IPS DF 6.9 (cell line): Measurements from ENCODE around the gene SOX5.

Experiments
- DNase-seq: peaks from one replicate; pipeline ENCODE4 v3.0.0-alpha.2; 2013; ENCODE audit warnings: low read depth, low spot score
- H3K27ac ChIP-seq: one replicate; pipeline ENCODE4 v1.5.1; 2013; ENCODE audit warnings: low read length, control low read depth
- H3K27me3 ChIP-seq: 2 replicates; pipeline ENCODE4 v1.6.1; 2013; ENCODE audit warnings: mild to moderate bottlenecking, low read length; ENCODE audit not compliant: control insufficient read depth, insufficient read depth
- H3K36me3 ChIP-seq: 2 replicates; pipeline ENCODE4 v1.6.1; 2013; ENCODE audit warnings: low read length; ENCODE audit not compliant: control insufficient read depth, insufficient read depth
- H3K4me1 ChIP-seq: 2 replicates; pipeline ENCODE4 v1.6.1; 2013; ENCODE audit warnings: low read length; ENCODE audit not compliant: control insufficient read depth, insufficient read depth
- H3K4me3 ChIP-seq: 2 replicates; pipeline ENCODE4 v1.5.1; 2013; ENCODE audit warnings: mild to moderate bottlenecking, low read length
- H3K9me3 ChIP-seq: 2 replicates; pipeline ENCODE4 v1.6.1; 2013; ENCODE audit warnings: low read length, inconsistent platforms; ENCODE audit not compliant: control insufficient read depth, insufficient read depth
- WGBS: extraction: QIAGEN DNeasy Blood & Tissue Kit; methylation state at CpG from one replicate; pipeline ENCODE4 v1.1.7; 2013; ENCODE audit warnings: mixed read lengths, missing lambda C conversion rate; ENCODE audit not compliant: insufficient read length, insufficient coverage; 5-methylcytosine and 5-hydroxymethylcytosine counted together

Gene SOX5

GRCh38 chr12:23640754-23641153 is 308.7 kb downstream of the SOX5 start:
- no peaks in the 10 kb centered on the region for H3K27me3 ChIP-seq
- no peaks in the 10 kb centered on the region for H3K36me3 ChIP-seq
- H3K9me3 ChIP-seq: no peaks in the 10 kb centered on the region
- no peak overlapping the region for H3K27ac ChIP-seq
- no peak overlapping the region for H3K4me3 ChIP-seq
- WGBS: no CpG with 5 or more reads among the region's 4 CpGs
- DNase-seq: peak; percentile 22
- H3K4me1 ChIP-seq: no peaks in the 10 kb centered on the region

DNA sequence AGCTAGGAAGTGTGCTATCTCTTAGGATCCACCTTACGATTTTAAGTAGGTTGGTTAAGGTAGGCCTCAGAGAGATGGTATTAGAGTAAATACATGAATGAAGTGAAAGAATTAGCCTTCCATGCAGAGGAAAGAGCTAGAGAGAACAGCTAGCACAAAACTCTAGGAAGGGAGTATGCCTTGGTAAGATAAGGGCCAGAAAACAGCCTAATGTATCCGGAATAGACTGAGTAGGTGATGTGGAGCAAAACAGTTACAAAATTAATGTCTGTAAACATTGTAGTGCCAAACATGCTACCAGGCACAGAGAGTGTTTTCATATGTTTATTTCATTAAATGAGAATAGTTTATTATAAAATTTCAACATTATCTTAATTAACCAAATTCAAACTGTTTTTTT is 315.1 kb downstream of the SOX5 start:
- DNase-seq: no peak
- Histone ChIP-seq H3K4me3 (no peak overlapping the region), H3K36me3 (no peaks in the 10 kb centered on the region), H3K27ac (no peak overlapping the region), H3K4me1 (no peaks in the 10 kb centered on the region), H3K9me3 (no peaks in the 10 kb centered on the region), H3K27me3 (no peaks in the 10 kb centered on the region)
- WGBS: no CpG with 5 or more reads among the region's 2 CpGs

DNA sequence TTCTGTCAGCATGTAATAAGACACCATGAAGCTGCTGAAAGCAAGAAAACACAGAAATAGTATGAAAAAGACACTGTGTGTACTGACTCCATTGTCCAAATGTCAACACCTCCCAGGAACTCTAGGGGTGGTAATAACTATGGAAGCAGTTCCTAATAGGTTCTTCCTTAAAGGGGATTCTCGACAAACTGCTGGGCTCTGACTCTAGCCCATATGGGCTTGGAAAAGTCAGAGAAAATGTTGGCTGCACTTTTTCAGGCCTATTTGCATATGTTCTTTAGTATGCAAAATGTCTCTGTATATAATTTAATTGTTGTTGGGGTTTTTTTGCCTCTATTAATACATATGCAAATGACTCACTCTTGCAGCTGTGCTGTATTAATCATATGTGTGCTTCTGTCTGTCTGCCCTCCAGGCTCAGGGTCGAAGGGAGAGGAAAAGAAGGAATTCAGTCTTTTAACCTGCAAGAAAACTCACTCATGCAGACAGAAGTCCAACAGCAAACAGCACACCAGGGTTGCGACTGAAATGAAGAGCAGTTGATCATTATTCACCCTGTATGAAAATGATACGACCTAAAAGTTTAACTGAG is 317.6 kb downstream of the SOX5 start:
- WGBS: no CpG with 5 or more reads among the region's 4 CpGs
- no peak overlapping the region for H3K27ac ChIP-seq

DNA sequence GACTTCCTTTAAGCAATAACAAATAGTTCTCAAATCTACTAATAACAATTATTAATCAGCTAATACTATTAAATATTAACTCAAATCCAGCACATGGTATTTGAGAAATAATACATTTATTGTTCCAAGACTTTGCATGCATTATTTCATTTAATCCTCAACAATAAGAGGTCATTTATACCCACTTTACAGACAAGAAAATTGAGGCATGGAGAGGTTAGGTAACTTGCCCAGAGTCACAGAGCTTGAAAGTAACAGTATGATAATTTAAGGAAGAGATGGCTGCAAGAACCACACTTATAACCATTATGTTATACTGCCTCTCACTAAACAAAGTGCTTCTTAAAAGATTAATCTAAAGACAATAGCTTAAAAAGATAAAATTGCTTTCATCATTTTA is 318.9 kb downstream of the SOX5 start:
- H3K27ac ChIP-seq: no peak overlapping the region
- H3K4me1 ChIP-seq: no peaks in the 10 kb centered on the region; the same call in 1 of the 2 replicates
- DNase-seq: no peak
- H3K9me3 ChIP-seq: no peaks in the 10 kb centered on the region
- H3K4me3 ChIP-seq: no peak overlapping the region
- no peaks in the 10 kb centered on the region for H3K27me3 ChIP-seq
- H3K36me3 ChIP-seq: no peaks in the 10 kb centered on the region

More for the DNA sequence above, 317.6 kb downstream of the SOX5 start:
- no peaks in the 10 kb centered on the region for H3K36me3 ChIP-seq
- H3K4me3 ChIP-seq: no peak overlapping the region
- no peaks in the 10 kb centered on the region for H3K27me3 ChIP-seq
- H3K9me3 ChIP-seq: no peaks in the 10 kb centered on the region
- DNase-seq: no peak
- H3K4me1 ChIP-seq: no peaks in the 10 kb centered on the region; the same call in 1 of the 2 replicates

GRCh38 chr12:23628806-23629205 is 320.7 kb downstream of the SOX5 start:
- no peak overlapping the region for H3K4me3 ChIP-seq
- H3K36me3 ChIP-seq: no peaks in the 10 kb centered on the region
- H3K9me3 ChIP-seq: no peaks in the 10 kb centered on the region
- no peaks in the 10 kb centered on the region; the same call in 1 of the 2 replicates for H3K4me1 ChIP-seq
- no peak for DNase-seq
- no CpG with 5 or more reads among the region's 3 CpGs for WGBS
- H3K27ac ChIP-seq: no peak overlapping the region
- H3K27me3 ChIP-seq: no peaks in the 10 kb centered on the region

DNA sequence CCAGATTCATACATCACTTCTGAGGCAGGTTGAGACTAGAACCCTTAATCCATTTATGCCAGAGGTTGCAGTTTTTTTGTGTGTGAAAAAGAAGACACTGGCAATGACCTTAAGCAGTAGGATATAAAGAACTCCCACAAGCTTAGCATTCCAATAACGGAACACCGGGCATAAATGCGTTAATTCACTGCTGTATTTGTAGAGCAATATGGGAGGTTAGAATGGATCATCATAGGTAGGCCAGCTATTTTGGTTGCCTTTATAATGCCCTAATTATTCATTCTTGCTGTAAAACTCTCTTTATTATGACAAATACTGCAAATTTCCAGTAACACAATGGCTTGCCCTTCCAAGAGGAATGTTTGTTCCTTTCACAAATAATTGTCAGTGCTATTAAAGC is 322.7 kb downstream of the SOX5 start:
- Histone ChIP-seq H3K4me1 (no peaks in the 10 kb centered on the region; the same call in 1 of the 2 replicates), H3K27ac (no peak overlapping the region), H3K27me3 (no peaks in the 10 kb centered on the region), H3K4me3 (no peak overlapping the region), H3K36me3 (no peaks in the 10 kb centered on the region), H3K9me3 (no peaks in the 10 kb centered on the region)
- DNase-seq: no peak
- WGBS: no CpG with 5 or more reads among the region's 3 CpGs

DNA sequence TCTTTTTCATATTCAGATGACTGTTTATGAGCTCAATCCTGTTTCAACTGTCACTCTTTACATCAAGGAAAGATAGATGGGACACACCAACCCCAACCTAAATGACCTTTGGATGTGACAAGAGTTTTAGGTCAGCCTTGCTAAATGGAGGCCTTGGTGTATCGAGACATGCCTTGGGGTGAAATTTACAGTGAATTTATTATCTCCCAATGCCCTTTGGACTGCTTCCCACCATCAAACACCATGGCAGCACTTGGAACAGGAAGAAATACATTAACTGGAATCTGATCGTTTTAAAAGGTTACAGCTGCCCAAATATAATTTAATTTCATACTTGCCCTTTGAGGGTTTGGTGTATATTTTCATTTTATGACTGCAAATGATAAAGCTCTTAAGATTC is 327.6 kb downstream of the SOX5 start:
- no CpG with 5 or more reads among the region's 2 CpGs for WGBS
- Histone ChIP-seq H3K36me3 (no peaks in the 10 kb centered on the region), H3K27me3 (no peaks in the 10 kb centered on the region), H3K4me3 (no peak overlapping the region), H3K4me1 (no peaks in the 10 kb centered on the region; the same call in 1 of the 2 replicates), H3K27ac (no peak overlapping the region), H3K9me3 (no peaks in the 10 kb centered on the region)
- DNase-seq: no peak

DNA sequence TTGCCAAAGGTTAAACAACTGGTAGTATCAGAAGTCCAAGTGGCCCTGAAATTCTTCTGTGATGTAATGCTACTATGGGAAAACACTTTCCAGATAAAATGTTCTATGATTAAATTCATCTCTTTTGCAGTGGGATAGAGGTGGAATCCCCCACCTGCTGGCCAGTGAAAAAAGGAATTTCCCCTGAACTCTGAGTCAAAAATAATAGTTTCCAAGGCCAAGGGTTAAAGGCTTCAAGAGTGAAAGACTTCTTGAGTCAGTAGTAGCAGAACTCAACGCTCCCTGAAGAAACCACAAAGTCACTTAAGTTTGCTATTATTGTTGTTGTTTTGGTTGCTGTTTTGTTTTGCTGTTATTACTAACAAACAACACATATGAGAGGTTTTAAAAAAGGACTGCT is 330.8 kb downstream of the SOX5 start:
- no peak for DNase-seq
- Histone ChIP-seq H3K27ac (no peak overlapping the region), H3K4me3 (no peak overlapping the region), H3K9me3 (no peaks in the 10 kb centered on the region), H3K4me1 (no peaks in the 10 kb centered on the region), H3K36me3 (no peaks in the 10 kb centered on the region), H3K27me3 (no peaks in the 10 kb centered on the region)
- no CpG with 5 or more reads among the region's 1 CpG for WGBS

- Histone ChIP-seq H3K36me3 (no peaks in the 10 kb centered on the region), H3K27me3 (no peaks in the 10 kb centered on the region), H3K9me3 (no peaks in the 10 kb centered on the region), H3K4me1 (no peaks in the 10 kb centered on the region), H3K27ac (no peak overlapping the region), H3K4me3 (no peak overlapping the region)
- no peak for DNase-seq
- WGBS: no CpG with 5 or more reads among the region's 5 CpGs
Observed at GRCh38 chr12:23617749-23618148, 331.7 kb downstream of the SOX5 start.

GRCh38 chr12:23614280-23614679 is 335.2 kb downstream of the SOX5 start:
- WGBS: no CpG with 5 or more reads among the region's 2 CpGs
- no peak for DNase-seq
- Histone ChIP-seq H3K4me1 (no peaks in the 10 kb centered on the region), H3K4me3 (no peak overlapping the region), H3K27ac (no peak overlapping the region), H3K27me3 (no peaks in the 10 kb centered on the region), H3K36me3 (no peaks in the 10 kb centered on the region), H3K9me3 (no peaks in the 10 kb centered on the region)

DNA sequence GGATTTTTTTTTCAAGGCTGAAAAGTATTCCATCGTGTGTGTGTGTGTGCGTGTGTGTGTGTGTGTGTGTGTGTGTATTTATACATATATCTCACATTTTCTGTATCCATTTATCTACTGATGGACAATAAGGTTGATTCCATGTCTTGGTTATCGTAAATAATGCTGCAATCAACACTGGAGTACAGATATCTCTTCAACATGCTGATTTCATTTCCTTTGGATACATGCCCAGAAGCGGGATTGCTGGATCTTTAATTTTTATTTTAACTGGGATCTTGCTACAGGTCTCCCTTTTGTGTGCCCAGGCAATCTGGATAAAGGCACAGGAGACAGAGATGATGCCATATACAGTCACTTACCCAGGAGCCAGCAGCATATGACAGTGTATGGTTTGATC is 338.1 kb downstream of the SOX5 start:
- DNase-seq: no peak
- no peaks in the 10 kb centered on the region for H3K4me1 ChIP-seq
- no CpG with 5 or more reads among the region's 4 CpGs for whole genome bisulfite sequencing

More for the DNA sequence above, 338.1 kb downstream of the SOX5 start:
- Histone ChIP-seq H3K36me3 (no peaks in the 10 kb centered on the region), H3K9me3 (no peaks in the 10 kb centered on the region), H3K27ac (no peak overlapping the region), H3K27me3 (no peaks in the 10 kb centered on the region), H3K4me3 (no peak overlapping the region)
